HG03175 (cell line): ENCODE data around the gene PGRMC2.
"Not testable (repeated sequence)": the region's sequence is repeated elsewhere in the genome, so short reads cannot be mapped to it uniquely, and the experiment has no call there.

Source experiments
- ATAC-seq: cut with Tn5 transposase; IDR thresholded peaks from one replicate; pipeline ENCODE4 v1.9.1; 2021; ENCODE audit warnings: mild to moderate bottlenecking, moderate library complexity; ENCODE audit not compliant: unreplicated experiment

PGRMC2 gene

GRCh38 chr4:128271551-128271950 is 16.1 kb downstream of the PGRMC2 start:
- no peak for ATAC-seq

GRCh38 chr4:128268970-128269369 is 18.6 kb downstream of the PGRMC2 start:
- no peak for ATAC-seq

DNA sequence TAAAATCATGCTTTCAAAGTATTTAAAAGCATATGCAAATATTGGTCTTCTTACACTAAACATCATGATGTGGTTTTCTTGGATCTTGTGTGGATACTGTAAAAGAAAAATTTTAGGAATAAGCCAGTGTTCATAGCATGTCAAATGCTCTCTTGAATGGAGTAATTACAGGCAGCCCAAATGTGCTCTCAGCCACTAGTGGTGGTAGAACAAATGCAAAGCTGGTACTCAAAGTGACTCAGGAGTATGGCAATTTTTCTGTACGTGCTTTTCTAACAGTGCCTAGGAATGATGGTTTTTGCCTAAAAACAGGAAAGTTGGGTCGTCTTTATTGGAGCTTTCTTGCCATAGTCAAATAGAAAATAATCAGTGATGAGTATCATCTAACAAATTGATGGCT is 19.9 kb downstream of the PGRMC2 start:
- no peak for ATAC-seq

DNA sequence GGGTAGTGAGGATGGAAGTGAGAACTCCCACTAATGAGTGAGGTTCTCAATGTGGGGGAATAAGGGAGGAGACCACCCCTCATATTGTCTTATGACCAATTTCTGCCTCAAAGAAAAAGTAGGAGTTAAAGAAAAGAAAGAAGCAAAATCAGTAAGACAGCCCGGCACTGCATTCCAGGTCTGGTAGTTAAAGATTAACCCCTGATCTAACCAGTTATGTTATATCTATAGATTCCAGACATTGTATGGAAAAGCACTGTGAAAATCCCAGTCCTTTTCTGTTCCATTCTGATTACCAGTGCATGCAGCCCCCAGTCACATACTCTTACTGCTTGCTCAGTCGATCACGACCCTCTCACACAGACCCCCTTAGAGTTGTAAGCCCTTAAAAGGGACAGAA is 20.4 kb downstream of the PGRMC2 start:
- ATAC-seq: not testable (repeated sequence)

DNA sequence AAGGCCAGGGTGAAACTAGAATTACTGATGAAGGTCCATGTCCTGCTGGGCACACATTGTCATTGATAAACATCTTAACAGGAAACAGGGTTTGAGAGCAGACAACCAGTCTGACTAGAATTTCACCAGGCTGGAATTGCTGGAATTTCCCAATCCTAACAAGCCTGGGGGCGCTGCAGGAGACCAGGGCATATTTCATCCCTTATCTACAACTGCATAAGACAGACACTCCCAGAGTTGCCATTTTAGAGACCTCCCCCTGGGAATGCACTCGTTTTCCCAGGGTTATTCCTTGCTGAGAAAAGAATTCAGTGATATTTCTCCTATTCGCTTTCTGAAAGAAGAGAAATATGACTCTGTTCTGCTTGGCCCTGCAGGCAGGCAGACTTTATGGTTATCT is 22.1 kb downstream of the PGRMC2 start:
- ATAC-seq: not testable (repeated sequence)

- ATAC-seq: not testable (repeated sequence)
Measured at GRCh38 chr4:128259889-128260288, 27.7 kb downstream of the PGRMC2 start.

DNA sequence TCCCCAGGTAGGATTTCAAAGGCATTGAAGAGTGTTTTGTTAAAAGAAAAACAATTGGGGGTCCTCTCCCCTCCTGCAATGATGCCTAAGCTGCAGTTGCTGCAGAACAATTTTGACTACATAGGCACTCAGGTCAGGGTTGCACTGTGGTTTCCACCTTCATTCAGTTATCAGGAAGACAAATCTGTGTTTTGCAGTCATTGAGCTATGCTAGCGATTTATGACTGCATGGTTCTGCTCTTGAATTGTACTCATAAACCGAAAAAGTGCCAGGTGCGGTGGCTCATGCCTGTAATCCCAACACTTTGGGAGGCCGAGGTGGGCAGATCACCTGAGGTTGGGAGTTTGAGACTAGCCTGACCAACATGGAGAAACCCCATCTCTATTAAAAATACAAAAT is 29.4 kb downstream of the PGRMC2 start:
- ATAC-seq: not testable (repeated sequence)

GRCh38 chr4:128256539-128256938 is 31.1 kb downstream of the PGRMC2 start:
- no peak for ATAC-seq

DNA sequence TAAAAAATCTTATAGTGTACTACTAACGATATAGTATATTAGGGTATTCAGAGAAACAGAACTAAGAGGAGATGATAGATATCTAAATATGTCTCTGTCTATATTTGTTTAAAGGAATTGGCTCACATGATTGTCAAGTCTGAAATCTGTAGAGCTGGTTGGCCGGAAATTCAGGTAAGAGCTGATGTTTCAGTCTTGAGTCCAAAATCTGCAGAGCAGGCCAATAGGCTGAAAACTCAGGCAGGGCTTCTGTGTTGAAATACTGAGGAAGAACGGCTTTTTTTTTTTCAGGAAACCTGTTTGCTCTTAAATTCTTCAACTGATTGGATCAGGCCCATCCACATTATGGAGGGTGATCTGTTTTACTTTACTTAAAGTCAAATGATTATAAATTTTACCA is 31.7 kb downstream of the PGRMC2 start:
- ATAC-seq: no peak

DNA sequence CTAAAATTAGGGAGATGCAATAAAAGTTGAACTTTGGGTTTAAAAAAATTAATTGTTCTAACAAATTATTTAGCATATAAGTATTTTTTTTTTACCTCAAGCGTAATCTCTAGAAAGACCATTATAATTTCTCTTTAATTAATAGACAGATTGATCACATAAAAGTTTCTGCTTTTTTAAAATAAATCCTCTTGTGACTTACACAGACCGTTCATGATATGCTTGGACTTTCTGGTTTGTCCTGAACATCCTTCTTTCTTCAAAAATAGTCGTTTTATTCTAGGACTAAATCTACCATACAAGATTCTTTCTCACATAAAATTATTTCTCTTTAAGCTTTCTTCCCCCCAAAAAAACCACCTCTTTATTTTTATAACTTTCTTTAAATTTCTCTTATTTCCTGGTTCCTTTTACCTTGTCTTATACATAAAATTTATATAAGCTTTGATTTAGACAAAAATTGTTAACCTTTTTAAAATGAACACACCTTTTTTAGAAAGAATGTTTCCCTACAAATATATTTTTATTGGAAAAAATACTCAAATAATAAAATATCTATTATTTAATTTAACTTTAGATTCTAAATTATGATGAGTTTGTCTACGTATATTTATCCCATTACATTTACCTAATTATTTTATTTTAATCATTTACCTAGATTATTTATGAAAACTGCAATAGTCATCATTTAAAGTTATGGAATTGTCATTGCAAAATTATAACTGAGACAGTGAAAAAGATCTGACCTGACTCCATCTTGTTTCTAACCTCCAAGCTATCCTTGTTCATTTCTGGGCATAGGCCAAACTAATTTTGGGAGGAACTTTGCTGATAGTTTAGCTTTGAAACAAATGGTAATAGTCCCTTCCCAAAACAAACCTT is 37.6 kb downstream of the PGRMC2 start:
- ATAC-seq: no peak

DNA sequence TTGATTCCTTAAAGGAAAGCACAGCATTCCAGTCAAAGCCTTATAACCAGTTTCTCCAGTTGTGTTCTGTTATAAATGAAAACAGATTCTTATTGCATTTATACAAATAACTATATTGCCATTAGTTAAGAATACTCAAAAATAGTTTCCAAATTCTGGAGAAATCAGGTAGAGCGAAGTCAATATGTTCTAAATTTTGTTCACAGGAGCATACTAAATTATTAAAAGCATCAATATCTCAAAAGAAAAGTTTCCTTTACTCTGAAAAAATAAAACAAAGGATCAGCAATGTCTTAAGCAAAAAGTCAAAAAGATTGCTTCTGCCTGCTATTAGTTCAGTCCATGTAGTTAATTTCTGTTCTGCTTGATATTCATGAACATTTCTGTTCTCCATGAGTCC is 39.7 kb downstream of the PGRMC2 start:
- ATAC-seq: no peak

GRCh38 chr4:128245391-128245790 is 42.2 kb downstream of the PGRMC2 start:
- not testable (repeated sequence) for ATAC-seq

DNA sequence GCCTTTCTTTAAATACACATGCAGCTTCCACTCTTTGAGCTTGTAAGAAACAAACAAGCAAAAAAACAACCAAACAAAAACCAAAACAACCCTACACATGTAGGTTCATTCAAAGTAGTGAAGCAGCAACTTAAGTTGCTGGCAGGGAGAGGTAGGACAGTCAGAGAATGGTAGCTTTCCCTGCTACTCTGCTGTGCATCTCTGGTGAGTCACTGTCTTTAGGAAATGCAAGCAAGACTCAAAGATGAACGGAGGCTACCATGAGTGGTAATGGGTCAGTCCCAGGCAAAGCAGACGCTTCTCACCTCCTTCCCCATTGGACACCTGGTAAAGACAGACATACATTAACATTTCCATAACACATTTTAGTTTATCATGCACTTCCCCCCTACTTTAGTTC is 43.2 kb downstream of the PGRMC2 start:
- ATAC-seq: no peak

DNA sequence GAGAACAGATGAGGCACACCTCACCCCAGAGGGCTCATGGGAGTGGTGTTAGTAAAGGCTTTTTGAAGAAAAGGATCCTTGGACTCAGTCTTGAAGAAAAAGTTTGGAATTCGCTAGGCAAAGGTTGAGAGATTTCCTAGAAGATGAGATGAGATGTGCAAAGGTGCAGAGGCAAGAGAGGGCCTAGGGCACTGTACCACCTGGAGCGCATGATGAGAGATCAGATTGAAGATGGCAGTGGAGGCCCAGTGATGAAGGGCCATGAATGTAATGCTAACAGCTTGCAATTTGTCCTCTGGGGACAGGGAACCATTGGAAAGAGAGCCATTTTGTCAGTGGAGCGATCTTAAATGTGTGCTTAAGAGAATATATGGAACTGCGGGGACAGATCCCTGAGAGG is 45.0 kb downstream of the PGRMC2 start:
- ATAC-seq: no peak

- ATAC-seq: no peak
Measured at GRCh38 chr4:128241981-128242380, 45.6 kb downstream of the PGRMC2 start.

GRCh38 chr4:128241425-128241913 is 46.1 kb downstream of the PGRMC2 start:
- no peak for ATAC-seq

DNA sequence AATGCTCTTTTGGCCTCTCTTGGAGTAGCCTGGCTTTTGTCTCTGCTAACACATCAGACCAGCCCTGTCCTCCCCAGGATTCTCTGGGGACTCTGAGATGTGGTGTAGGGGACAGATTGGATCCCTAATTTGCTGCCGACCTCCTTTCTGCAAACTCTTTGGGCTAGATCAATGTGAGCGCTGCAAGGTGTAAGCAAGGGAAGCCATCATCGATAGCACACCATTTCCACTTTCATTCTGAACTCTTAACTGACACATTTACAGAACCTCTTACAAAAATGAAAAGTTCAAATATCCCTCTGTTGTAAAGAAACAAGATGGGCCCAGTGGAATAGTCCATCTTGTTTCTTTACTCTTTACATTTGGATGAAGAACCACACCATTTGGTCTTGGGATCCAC is 46.6 kb downstream of the PGRMC2 start:
- no peak for ATAC-seq

- no peak for ATAC-seq
Measured at GRCh38 chr4:128234836-128235235, 52.8 kb downstream of the PGRMC2 start.

DNA sequence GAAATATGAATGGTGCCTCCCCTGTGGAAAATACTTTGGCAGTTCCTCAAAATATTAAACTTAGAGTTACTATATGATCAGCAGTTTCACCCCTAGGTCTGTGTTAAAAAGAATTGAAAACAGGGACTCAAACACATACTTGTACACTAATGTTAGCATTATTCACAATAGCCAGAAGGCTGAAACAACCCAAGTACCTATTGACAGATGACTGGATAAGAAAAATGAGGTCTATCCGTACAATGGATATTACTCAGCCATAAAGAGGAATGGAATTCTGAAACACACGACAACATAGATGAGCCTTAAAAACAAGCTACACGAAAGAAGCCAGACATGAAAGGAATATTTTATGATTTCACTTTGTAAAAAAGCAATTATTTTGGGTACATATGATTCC is 54.9 kb downstream of the PGRMC2 start:
- no peak for ATAC-seq

GRCh38 chr4:128228845-128229795 is 58.5 kb downstream of the PGRMC2 start:
- ATAC-seq: no peak

DNA sequence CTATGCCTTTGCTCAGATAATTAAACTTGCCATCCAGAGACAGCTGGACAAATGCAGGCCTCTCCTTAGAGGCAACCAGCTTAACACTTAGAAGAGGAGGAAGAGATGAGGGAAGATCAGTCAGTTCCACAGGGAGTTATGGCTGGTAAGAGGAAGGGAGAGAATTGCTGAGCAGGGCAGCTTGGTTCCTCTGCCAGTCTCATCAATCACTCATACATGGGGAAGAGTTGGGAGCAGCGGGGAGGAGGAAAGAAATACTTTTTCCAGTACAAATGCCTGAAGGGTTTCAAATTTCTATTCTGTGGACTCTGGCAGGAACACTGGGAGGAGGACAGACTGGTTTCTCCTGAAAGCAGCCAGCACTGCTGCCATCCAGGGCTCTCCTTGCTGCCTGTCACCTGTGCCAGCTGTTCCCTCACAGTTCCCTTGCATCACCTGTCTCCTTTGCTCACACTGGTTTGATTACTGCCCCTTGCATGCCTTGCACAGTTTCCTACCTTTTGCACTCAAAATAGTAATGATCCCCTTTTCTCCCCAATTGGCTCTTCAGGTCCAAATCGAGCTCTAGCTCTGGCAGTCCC is 59.5 kb downstream of the PGRMC2 start:
- no peak for ATAC-seq
